GM19468 (cell line): ENCODE measurements around the gene CCDC60.

Source experiments
- ATAC-seq: cut with Tn5 transposase; IDR thresholded peaks from one replicate; pipeline ENCODE4 v1.9.1; 2021; ENCODE audit warnings: mild to moderate bottlenecking, moderate library complexity, moderate number of reproducible peaks; ENCODE audit not compliant: unreplicated experiment; ENCODE audit errors: extremely low read depth

Gene CCDC60

DNA sequence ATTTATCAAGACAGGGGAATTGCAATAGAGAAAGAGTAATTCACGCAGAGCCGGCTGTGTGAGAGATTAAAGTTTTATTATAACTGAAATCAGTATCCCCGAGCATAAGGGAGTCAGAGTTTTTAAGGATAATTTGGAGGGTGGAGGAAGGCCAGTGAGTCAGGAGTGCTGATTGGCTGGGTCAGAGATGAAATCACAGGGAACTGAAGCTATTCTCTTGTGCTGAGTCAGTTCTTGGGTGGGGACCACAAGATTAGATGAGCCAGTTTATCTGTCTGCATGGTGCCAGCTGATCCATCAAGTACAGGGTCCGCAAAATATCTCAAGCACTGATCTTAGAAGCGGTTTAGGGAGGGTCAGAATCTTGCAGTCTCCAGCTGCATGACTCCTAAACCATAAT lies 96.6 kb downstream of the CCDC60 start:
- ATAC-seq, result no peak

DNA sequence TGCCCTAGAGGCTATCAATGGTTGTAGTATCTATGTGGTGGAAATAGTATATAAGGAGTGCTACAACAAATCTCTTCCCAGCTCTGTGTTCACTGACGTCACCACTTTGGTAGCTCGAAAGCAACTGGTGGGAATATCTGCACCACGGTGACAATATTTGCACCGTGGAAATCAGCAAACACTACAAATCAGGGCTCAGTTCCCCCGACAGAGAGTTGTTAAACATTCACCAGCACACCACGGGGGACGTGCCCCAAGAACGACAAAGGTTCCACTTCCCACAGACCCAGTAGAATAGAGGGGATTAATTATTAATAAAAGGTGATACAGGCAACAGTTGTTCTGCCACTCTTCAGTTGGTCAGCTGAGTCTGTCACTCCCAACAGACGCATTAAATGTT lies 98.4 kb downstream of the CCDC60 start:
- no peak for ATAC-seq

DNA sequence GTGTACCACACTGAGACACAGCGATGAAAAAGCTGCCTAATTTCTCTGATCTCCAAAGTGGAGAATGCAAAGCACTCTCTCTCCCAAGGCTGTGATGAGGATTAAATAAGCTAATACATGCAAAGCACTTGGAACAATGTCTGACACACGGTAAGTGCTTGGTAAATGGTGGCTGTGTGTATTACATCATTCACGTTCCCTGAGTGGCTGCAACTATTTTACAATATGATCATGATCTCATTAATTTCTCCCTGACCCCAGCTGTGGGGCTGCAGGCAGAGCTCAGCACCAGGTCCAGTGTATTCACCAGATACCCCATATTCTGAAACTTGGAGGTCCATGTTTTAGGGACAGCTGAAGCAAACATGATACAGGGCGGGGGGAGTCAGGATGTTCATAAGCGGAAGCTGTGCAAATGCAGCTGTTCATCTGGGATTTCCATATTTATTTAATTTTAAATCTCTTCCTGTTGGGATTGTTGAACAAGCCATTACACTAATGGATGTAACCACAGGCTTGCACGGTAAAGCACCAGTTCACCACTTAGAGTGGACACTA lies 106.4 kb downstream of the CCDC60 start:
- ATAC-seq, result no peak

DNA sequence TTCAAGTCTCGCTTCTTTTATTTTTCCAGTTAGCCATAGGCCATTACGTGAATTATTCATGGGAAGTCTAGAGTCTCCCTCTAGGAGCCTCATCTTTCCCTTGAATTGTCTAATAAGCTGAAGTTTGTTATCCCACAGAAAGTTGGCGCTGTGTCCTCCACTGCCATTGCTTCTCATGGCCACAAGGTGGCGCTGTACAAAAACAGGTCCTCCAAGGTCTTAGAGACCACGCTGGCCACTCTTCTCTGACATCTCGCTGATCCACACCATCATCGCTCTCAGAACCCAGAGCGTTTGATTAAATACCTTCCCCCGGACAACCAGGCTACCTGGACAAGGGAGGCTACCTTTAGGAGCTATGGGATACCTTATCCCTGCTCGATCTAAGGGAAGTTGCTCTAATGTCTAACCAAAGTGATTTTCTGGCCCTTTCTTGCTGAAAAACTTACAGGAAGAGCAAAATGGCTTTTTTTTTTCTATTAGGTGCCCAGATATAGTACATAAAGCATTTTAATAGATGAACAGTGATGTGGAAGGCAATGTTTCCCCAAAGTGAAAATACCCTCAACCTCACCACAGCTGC lies 110.0 kb downstream of the CCDC60 start:
- peak; percentile 46 for ATAC-seq

DNA sequence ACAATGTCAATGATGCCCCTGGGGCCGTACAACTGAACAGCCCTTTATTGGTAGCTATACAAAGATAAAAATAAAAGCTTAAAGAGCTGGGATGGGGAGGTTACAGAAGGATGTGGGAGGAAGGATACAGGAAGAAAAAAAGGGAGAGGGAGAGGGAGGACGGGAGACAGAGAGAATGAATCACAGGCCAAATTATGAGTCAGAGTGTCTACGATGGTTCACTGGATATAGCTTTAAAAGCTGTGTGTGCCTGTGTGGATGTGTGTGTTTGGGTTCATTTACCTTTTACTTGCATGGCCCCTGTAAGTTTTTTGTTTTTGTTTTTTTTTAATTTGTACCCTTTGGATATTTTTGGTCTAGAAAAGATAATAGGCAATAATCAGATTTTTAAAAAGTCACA lies 111.9 kb downstream of the CCDC60 start:
- ATAC-seq, result no peak

DNA sequence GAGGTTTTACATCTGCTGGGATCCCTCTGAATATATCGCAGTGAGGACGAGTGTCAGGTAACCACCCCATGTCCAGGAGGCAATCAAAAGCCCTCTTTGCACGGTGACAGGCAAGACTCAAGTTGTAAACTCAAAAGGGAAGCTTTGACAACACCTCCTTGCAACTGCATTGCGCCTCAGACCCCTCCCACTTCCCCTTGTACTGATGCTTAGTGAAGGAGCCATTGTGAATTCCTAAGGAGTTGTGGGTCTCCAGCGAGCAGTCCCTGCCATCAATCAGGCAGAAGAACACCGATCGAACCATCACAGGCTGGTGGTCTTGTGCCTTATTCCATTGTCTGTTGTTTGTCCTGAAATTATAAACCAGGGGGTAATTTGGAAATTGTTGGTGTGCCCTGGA lies 112.6 kb downstream of the CCDC60 start:
- ATAC-seq, result no peak

DNA sequence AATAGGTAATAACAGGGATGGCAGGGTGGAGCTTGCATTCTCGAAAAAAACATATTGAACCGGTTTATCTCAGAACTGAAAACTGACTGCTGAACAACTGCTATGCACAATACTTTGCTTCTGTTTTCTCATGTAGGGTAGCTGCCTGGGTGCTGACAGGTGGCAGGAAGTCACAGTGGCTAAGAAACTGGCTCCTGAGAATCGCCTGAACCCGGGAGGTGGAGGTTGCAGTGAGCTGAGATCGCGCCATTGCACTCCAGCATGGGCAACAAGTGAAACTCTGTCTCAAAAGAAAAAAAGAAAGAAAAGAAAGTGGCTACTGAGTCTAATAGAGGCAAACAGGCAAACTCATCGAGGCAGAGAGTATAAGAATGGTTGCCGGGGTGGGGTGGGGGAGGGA lies 113.1 kb downstream of the CCDC60 start:
- ATAC-seq, result no peak

DNA sequence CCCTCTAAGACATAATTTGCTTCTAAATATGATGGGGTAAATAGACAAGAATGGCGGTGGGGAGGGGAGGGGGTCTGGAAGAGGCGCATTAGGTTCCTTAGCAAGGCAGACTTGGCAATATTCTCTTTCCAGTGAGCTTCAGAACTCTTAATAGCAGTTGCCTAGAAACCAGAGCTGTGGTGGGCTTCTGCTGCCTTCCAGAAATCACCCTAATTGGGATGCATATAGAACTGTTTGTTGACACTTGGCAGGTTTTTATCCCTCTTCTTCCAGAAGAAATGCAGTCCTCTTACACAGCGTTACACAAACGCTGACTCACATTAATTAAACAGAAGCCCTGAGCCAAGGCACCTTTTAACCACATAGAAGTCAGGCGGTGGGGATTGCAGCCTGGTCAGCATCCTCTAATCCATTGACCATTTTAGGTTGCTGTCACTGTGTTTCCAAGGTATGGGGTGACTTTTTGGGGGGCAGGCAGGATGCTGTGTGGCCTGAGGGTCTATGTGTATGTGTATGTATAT lies 114.1 kb downstream of the CCDC60 start:
- ATAC-seq, result no peak

DNA sequence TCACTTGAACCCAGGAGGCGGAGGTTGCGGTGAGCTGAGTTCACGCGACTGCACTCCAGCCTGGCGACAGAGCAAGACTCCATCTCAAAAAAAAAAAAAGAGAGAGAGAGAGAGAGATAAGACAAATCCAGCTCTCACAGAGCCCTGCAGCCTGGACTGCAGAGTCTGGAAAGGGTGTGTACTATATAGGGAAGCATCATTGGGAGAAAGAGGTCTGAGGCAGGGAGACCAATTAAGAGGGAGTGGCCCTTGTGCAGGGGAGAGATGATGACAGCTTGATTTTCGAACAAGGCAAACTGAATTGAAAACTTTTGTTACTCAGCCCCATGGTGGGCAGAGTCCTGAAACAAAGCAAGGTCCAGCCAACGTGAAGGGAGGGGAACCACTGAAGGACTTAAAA lies 116.2 kb downstream of the CCDC60 start:
- no peak for ATAC-seq

DNA sequence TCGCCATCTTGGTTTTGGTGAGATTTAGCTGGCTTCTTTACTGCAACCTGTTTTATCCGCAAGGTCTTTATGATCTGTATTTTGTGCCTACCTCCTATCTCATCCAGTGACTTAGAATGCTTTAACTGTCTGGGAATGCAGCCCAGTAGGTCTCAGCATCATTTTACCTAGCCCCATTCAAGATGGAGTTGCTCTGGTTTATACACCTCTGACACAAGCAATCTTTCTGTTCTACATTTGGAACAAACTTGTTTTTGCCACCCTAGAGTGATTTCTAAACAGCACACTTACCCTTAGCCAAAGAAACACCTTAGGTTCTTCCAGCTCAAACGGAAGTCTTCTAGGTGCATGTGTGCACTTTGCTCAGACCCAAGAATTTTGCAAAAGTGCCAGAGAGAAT lies 122.3 kb downstream of the CCDC60 start:
- no peak for ATAC-seq

DNA sequence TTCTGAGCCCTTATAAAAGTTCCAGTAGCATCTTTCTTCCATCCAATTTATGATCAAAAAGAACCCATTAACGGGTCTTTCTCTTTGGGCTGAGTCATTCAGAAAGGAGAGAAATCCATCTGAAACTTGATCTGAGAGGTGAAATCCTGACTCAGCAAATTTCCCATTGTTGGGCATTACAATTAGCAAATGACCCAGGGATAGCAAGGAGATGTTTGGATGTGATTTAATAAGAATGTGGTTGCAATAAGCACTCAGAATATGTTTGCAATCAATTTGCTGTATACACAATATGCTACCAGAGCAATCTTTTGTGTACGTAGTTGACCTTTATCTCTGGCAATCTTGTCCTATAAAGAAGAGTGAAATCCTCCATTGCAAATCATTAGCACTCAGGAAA lies 122.7 kb downstream of the CCDC60 start:
- no peak for ATAC-seq

DNA sequence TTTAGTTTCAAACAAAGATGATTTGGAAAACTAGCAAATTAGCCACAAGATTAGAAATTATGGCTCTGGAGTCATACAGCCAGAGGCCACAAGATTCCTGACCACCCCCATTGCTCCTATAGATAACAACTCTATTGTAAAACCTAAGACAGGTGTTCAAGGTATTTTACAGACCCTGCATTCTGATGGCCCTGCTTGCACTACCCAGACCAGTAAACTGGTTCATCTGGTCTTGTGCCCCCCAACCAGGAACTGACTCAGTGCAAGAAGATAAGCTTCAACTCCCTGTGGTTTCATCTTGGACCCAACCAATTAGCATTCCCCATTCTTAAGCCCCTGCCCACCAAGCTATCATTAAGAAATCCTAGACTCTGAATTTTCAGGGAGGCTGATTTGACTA lies 125.0 kb downstream of the CCDC60 start:
- no peak for ATAC-seq

DNA sequence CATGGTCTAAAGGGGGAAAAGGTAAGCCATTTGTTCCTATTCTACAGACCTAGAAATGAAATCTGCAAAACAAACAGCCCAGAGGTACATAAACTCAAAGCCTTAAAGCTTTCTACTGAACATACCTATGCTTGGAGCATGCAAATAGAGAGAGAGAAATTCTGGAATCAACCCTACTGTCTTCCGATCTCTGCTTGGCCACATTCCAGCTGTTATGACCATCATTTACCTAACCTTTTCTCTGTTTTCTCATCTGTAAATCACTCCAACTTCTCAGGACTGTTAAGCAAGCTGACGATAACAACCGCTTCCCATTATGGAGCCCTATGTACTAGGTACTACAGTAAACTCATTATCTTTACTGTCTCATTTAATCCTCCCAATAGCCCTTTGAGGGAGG lies 126.3 kb downstream of the CCDC60 start:
- no peak for ATAC-seq

DNA sequence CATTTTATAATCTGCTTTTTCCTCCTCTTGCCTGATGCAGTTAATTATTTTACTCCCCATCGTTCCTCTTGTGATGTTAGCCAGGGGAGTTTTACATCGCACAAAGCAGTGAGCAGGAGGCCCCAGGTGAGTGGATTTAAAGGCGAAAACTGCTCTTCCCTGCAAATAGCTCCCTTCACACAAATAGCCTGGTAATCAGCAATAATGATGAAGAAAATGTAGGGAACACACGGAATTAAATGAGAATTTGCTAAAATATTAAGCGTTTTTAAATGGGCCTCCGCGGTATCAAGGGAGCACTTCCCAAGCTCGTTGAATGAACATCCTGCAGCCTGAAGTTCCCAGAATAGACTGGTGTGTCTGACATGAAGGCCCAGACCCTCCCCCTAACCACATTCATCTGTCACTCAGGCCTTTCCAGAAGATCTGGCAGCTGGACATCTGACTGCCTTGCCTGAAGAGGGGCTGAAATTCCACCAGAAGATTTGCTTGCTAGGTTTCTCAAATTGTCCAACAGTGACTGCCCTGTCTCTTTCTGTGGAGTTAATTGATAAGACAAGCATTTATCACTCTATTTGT lies 127.2 kb downstream of the CCDC60 start:
- ATAC-seq, result no peak

DNA sequence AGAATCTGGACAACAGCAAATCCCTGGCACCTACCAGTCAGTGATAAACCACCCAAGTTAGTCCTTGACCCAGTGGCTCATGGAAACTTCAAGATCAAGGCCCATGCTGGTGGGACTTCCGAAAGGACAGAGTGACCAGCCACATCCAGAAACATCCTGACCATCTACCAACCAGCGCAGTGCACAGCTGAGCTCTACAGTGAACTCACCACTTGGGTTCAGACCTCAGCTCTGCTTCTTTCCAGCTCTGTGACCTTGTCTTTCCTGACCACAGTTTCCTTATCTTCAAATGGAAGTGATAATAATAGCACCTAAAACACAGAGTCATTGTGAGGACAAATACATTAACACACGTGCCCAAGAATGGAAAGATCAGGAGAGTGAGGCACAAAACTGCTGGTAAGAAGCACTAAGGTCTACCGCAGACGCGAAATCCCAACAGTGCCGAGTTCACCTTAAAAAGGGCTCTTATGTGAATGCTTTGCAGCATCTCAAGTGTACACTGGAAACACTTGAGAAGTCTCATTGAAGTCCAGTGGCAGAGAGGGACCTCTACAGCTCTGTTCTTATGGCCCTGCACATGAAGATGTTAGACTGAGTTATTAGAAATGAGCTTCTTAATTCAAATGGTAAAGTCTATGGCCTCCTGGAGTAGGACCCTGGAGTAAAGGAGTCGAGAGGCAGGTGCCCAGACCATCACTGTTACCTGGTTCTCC lies 128.8 kb downstream of the CCDC60 start:
- no peak for ATAC-seq

DNA sequence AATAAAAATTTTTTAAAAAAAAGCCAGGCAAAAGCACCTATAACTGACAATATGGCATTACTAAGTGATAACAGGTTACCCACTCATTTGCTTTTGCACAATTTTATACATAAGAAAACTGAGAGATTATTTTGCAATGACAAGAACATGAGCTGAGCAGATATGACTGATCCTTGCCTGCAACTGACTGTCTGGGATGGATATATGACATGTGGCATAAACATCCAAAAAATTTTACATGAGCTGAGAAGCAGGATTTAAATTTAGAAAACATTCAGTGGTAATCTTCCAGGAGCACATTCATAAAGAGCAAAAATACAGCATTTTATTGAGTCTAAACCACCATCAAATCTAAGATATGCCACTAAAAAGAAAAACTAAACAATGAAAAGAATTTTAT lies 133.8 kb downstream of the CCDC60 start:
- no peak for ATAC-seq

DNA sequence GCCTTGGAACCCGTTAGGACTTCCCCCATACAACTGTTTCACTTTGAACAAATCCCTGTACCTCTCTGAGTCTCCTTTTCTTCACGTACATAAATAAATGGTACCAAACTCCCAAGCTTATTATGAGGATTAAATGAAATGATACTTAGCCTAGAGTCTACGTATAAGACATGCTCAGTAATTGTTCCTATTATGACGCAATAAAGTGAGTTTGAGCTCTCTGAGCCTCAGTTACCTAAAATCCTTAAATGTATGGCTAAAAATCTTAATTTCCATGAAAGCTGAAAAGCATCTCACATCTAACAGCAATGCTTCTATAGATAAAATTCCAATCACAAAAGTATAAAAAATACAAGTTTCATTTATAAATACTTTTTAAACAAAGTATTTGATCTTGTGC lies 141.1 kb downstream of the CCDC60 start:
- ATAC-seq, result no peak

DNA sequence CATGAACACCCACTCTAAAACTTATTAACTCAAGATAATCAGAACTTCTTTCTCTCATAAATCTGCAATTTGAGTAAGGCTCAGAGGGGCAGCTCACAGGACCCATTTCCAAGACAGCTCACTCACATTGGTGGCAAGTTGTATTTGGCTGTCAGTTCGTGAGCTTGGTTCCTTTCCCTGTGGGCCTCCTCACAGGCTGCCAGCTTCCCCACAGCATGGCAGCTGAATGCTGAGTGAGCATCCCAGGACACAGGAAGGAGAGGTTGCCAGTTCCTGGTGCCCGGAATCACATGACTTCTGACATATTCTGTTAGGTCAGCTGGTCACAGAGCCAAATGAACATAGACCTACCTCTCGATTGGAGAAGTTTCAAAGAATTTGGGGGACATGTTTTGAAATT lies 142.4 kb downstream of the CCDC60 start:
- ATAC-seq, result no peak

DNA sequence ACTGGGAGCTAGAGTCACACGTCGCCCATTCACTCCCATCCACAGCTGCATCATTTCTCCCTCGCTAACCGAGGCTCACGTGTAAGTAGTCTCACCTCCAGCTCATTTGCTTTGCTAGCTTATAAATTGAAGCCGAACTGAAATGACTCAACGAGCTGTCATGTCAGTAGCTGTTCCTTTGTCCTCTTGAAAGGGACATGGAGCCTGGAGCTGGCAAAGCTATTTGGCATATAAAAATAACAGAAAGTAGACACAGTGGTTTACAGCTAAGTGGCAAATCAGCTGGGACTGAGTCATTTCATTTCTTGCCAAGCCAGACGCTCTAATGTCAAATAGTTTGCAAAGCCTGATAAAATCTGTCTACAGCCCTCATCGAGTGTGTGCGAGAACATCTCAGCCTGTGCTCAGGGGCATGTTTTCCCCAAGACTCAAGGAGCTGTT lies 144.6 kb downstream of the CCDC60 start:
- no peak for ATAC-seq

DNA sequence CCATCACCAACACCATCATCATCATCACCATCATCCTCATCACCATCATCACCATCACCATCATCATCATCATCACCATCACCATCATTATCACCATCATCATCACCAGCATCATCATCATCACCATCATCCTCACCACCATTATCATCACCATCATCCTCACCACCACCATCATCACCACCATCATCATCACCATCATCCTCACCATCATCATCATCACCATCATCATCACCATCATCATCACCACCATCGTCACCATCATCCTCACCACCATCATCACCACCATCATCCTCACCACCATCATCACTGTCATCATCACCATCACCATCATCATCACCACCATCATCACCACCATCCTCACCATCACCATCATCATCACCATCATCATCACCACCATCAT lies 146.0 kb downstream of the CCDC60 start:
- ATAC-seq, result no peak

DNA sequence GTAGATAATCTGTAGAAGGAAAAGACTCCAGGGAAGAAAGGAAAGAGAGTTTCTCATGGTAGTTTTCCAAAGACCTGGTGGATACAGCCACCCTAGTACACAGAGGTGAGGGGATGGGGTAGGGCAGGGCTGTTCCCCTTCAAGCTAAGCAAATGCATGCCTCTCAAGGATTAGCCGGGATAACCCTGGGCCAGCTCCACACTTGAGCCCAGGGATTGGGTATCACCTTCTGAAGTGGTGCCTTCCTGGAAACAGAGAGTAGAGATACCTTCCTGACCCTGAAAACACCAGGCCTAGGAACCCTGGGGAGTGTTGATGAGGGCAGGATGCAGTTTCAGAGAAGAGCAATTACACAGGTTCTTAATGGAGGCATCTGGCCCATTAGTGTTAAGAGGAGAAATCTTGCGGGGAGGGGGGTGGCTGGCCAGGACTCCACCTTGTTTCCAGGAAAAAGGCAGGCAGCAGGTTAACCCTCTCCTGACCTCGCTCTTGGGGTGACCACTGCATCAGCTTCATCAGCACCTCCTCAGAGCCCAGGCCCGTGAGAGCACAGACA lies 152.1 kb downstream of the CCDC60 start:
- no peak for ATAC-seq
